Measurements from ENCODE around the gene TSPAN32.

GRCh38 chr11:2359557-2359956 lies 57.7 kb downstream of the TSPAN32 start:
- TF ChIP-seq MAX (IDR thresholded peaks at IDR 0.05; ENCODE audit: insufficient read depth, insufficient read length) = no peak
- TF ChIP-seq, protein P1, sequence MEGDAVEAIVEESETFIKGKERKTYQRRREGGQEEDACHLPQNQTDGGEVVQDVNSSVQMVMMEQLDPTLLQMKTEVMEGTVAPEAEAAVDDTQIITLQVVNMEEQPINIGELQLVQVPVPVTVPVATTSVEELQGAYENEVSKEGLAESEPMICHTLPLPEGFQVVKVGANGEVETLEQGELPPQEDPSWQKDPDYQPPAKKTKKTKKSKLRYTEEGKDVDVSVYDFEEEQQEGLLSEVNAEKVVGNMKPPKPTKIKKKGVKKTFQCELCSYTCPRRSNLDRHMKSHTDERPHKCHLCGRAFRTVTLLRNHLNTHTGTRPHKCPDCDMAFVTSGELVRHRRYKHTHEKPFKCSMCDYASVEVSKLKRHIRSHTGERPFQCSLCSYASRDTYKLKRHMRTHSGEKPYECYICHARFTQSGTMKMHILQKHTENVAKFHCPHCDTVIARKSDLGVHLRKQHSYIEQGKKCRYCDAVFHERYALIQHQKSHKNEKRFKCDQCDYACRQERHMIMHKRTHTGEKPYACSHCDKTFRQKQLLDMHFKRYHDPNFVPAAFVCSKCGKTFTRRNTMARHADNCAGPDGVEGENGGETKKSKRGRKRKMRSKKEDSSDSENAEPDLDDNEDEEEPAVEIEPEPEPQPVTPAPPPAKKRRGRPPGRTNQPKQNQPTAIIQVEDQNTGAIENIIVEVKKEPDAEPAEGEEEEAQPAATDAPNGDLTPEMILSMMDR (IDR thresholded peaks at IDR 0.05; ENCODE audit: extremely low read depth in 1 of 2, insufficient read depth in 1 of 2, low read depth in 1 of 2, low read length in 2 of 2) = no peak
- TF ChIP-seq POLR2A (IDR thresholded peaks at IDR 0.05; ENCODE audit: low read depth, low read length) = no peak
- no peak for TF ChIP-seq MYC (IDR thresholded peaks at IDR 0.05; ENCODE audit: low read depth, low read length)

All from endothelial cell of umbilical vein (primary cell).